Activated CD4-positive, alpha-beta T cell treated with anti-CD3 and anti-CD28 coated beads for 36 hours (primary cell): ENCODE results near the gene TFF3. TPM values are rescaled to one million over a fixed set of nuclear protein-coding genes. Genes with fewer than 3 reads are reported as not detected.

Experiments used
- ATAC-seq: fragments of 200-7000 bp; cut with Tn5 transposase; one replicate; pipeline ENCODE4 v1.10.0; 2021; ENCODE audit warnings: mild to moderate bottlenecking, moderate library complexity
- CTCF ChIA-PET: fragments of 350-600 bp; sonication (Branson Sonifier 250); formaldehyde crosslinking; loops from one replicate; lab custom pipeline; 2021; ENCODE audit warnings: antibody characterized with exemption; lab: Charles Lee
- POLR2A ChIA-PET: fragments of 350-600 bp; sonication (Branson Sonifier 250); formaldehyde crosslinking; loops from one replicate; lab custom pipeline; 2021; ENCODE audit warnings: antibody characterized with exemption, inconsistent platforms; lab: Charles Lee
- DNase-seq: peaks from one replicate; pipeline ENCODE4 v3.0.0-alpha.2; 2020
- H3K27ac Mint-ChIP-seq: one replicate; pipeline ENCODE4 v1.8.0; 2021; ENCODE audit warnings: mixed read lengths
- H3K27me3 Mint-ChIP-seq: one replicate; pipeline ENCODE4 v1.8.0; 2021; ENCODE audit warnings: mixed read lengths
- H3K36me3 Mint-ChIP-seq: one replicate; pipeline ENCODE4 v1.8.0; 2021; ENCODE audit warnings: low read depth, mixed read lengths
- H3K4me1 Mint-ChIP-seq: one replicate; pipeline ENCODE4 v1.8.0; 2021; ENCODE audit warnings: mixed read lengths
- H3K4me3 Mint-ChIP-seq: one replicate; pipeline ENCODE4 v1.8.0; 2021; ENCODE audit warnings: mild to moderate bottlenecking, moderate library complexity, mixed read lengths
- H3K9me3 Mint-ChIP-seq: one replicate; pipeline ENCODE4 v1.8.0; 2021; ENCODE audit warnings: low read depth, mixed read lengths
- intact Hi-C, 2 experiments: fragments of 100-400 bp; cut with DNase I in 1 of 2; cut with micrococcal nuclease in 1 of 2; formaldehyde crosslinking; loops; one replicate each; pipeline versions ENCODE4 v1.14.2 to v1.15.1; 2022 to 2024; cut with DNase I, micrococcal nuclease
- total RNA-seq, 2 experiments: library from RNA; stranded (reverse); gene quantifications; one replicate each; pipeline ENCODE4 v1.2.3, GENCODE V29; 2021

The TFF3 gene
- total RNA-seq, 2 experiments from 2014 or later, result not detected

GRCh38 chr21:42319851-42320572 lies 4.8 kb upstream of the TFF3 start:
- intact Hi-C loops, result no loop called here

GRCh38 chr21:42319376-42319775 lies 4.2 kb upstream of the TFF3 start:
- peaks cover 5% of the 10 kb centered on the region for H3K4me1 Mint-ChIP-seq
- ChIA-PET CTCF (interaction anchor here (1.1 to 1.5 kb wide), 2 partner anchors 9 to 135 kb away, joined by 5 to 6 read pairs; no protein-coding TSS in a partner anchor), POLR2A (no interaction called here)
- no peak for DNase-seq
- no peak overlapping the region for H3K4me3 Mint-ChIP-seq
- no peaks in the 10 kb centered on the region for H3K9me3 Mint-ChIP-seq
- H3K36me3 Mint-ChIP-seq, result no peaks in the 10 kb centered on the region
- H3K27me3 Mint-ChIP-seq, result peaks cover 5% of the 10 kb centered on the region
- intact Hi-C loops, result no loop called here
- no peak overlapping the region for H3K27ac Mint-ChIP-seq
- peak; percentile 19 for ATAC-seq

More at GRCh38 chr21:42319851-42320572, 4.8 kb upstream of the TFF3 start:
- no peak overlapping the region for H3K27ac Mint-ChIP-seq
- no peak for DNase-seq
- H3K36me3 Mint-ChIP-seq, result no peaks in the 10 kb centered on the region
- H3K4me1 Mint-ChIP-seq, result peaks cover 5% of the 10 kb centered on the region
- ChIA-PET POLR2A (no interaction called here), CTCF (interaction anchor here (0.6 to 1.5 kb wide), 4 partner anchors 10 to 395 kb away, joined by 3 to 6 read pairs (median 4); no protein-coding TSS in a partner anchor)
- H3K9me3 Mint-ChIP-seq, result no peaks in the 10 kb centered on the region
- no peak for ATAC-seq
- peaks cover 5% of the 10 kb centered on the region for H3K27me3 Mint-ChIP-seq
- H3K4me3 Mint-ChIP-seq, result no peak overlapping the region

- Mint-ChIP-seq H3K27ac (no peak overlapping the region), H3K36me3 (no peaks in the 10 kb centered on the region), H3K4me3 (no peak overlapping the region), H3K27me3 (peaks cover 2% of the 10 kb centered on the region), H3K4me1 (peaks cover 5% of the 10 kb centered on the region), H3K9me3 (no peaks in the 10 kb centered on the region)
- ATAC-seq (no peak), DNase-seq (no peak)
- ChIA-PET CTCF (interaction anchor here (1.1 to 1.5 kb wide), 3 partner anchors 8 to 149 kb away, joined by 3 to 6 read pairs (median 5); no protein-coding TSS in a partner anchor), POLR2A (no interaction called here)
- intact Hi-C loops, result no loop called here
Observed at GRCh38 chr21:42317826-42318746, 2.9 kb upstream of the TFF3 start.

GRCh38 chr21:42317341-42317741 lies 2.1 kb upstream of the TFF3 start:
- H3K9me3 Mint-ChIP-seq, result no peaks in the 10 kb centered on the region
- no peak overlapping the region for H3K4me3 Mint-ChIP-seq
- H3K27me3 Mint-ChIP-seq, result peaks cover 2% of the 10 kb centered on the region
- H3K4me1 Mint-ChIP-seq, result peaks cover 5% of the 10 kb centered on the region
- ChIA-PET CTCF (no interaction called here), POLR2A (no interaction called here)
- no peaks in the 10 kb centered on the region for H3K36me3 Mint-ChIP-seq
- intact Hi-C loops, result no loop called here
- no peak overlapping the region for H3K27ac Mint-ChIP-seq
- ATAC-seq (no peak), DNase-seq (no peak)

- intact Hi-C loops, result no loop called here
- H3K27ac Mint-ChIP-seq, result no peak overlapping the region
- ChIA-PET POLR2A (no interaction called here), CTCF (no interaction called here)
- H3K9me3 Mint-ChIP-seq, result no peaks in the 10 kb centered on the region
- H3K4me3 Mint-ChIP-seq, result no peak overlapping the region
- no peak for DNase-seq
- H3K27me3 Mint-ChIP-seq, result no peaks in the 10 kb centered on the region
- no peak for ATAC-seq
- H3K36me3 Mint-ChIP-seq, result no peaks in the 10 kb centered on the region
- H3K4me1 Mint-ChIP-seq, result peaks cover 5% of the 10 kb centered on the region
Observed at GRCh38 chr21:42316891-42317290, 1.7 kb upstream of the TFF3 start.

GRCh38 chr21:42314616-42315295 lies 453 bp downstream of the TFF3 start:
- Mint-ChIP-seq H3K9me3 (no peaks in the 10 kb centered on the region), H3K4me3 (no peak overlapping the region), H3K4me1 (peaks cover 5% of the 10 kb centered on the region), H3K27me3 (no peaks in the 10 kb centered on the region), H3K36me3 (no peaks in the 10 kb centered on the region), H3K27ac (no peak overlapping the region)
- ATAC-seq, result no peak
- intact Hi-C loops, result no loop called here
- ChIA-PET POLR2A (no interaction called here), CTCF (interaction anchor here (0.6 to 1.0 kb wide), 6 partner anchors 11 to 303 kb away, joined by 3 read pairs; no protein-coding TSS in a partner anchor)
- no peak for DNase-seq

- intact Hi-C loops, result no loop called here
Observed at GRCh38 chr21:42313501-42313969, 1.7 kb downstream of the TFF3 start.

GRCh38 chr21:42312626-42313104 lies 2.5 kb downstream of the TFF3 start:
- intact Hi-C loops, result no loop called here
- no peak overlapping the region for H3K4me3 Mint-ChIP-seq
- no peak for DNase-seq
- no peaks in the 10 kb centered on the region for H3K4me1 Mint-ChIP-seq
- H3K27ac Mint-ChIP-seq, result no peak overlapping the region
- H3K9me3 Mint-ChIP-seq, result no peaks in the 10 kb centered on the region
- H3K27me3 Mint-ChIP-seq, result no peaks in the 10 kb centered on the region
- H3K36me3 Mint-ChIP-seq, result no peaks in the 10 kb centered on the region
- CTCF ChIA-PET, result no interaction called here
- POLR2A ChIA-PET, result no interaction called here
- ATAC-seq, result no peak

More at GRCh38 chr21:42313501-42313969, 1.7 kb downstream of the TFF3 start:
- ChIA-PET CTCF (interaction anchor here (0.7 to 0.8 kb wide), 2 partner anchors 145 to 197 kb away, joined by 3 read pairs; no protein-coding TSS in a partner anchor), POLR2A (no interaction called here)
- Mint-ChIP-seq H3K27ac (no peak overlapping the region), H3K36me3 (no peaks in the 10 kb centered on the region), H3K27me3 (no peaks in the 10 kb centered on the region), H3K9me3 (no peaks in the 10 kb centered on the region), H3K4me1 (no peaks in the 10 kb centered on the region), H3K4me3 (no peak overlapping the region)
- no peak for ATAC-seq
- DNase-seq, result no peak

- CTCF ChIA-PET, result interaction anchor here (0.9 to 3.1 kb wide), 5 partner anchors 16 to 365 kb away, joined by 3 to 18 read pairs (median 4); no protein-coding TSS in a partner anchor
- Mint-ChIP-seq H3K4me3 (no peak overlapping the region), H3K27ac (no peak overlapping the region), H3K36me3 (no peaks in the 10 kb centered on the region), H3K27me3 (no peaks in the 10 kb centered on the region), H3K9me3 (no peaks in the 10 kb centered on the region), H3K4me1 (no peaks in the 10 kb centered on the region)
- ATAC-seq (no peak), DNase-seq (no peak)
- POLR2A ChIA-PET, result no interaction called here
- intact Hi-C loops, result no loop called here
Observed at GRCh38 chr21:42311816-42312625, 3.2 kb downstream of the TFF3 start.

GRCh38 chr21:42311160-42311559 lies 4.0 kb downstream of the TFF3 start:
- H3K9me3 Mint-ChIP-seq, result no peaks in the 10 kb centered on the region
- no peak overlapping the region for H3K4me3 Mint-ChIP-seq
- ChIA-PET POLR2A (no interaction called here), CTCF (interaction anchor here (0.7 to 3.6 kb wide), 22 partner anchors 10 to 438 kb away, joined by 3 to 21 read pairs (median 4); partner anchors contain the start of gene UBASH3A)
- ATAC-seq (no peak), DNase-seq (no peak)
- intact Hi-C loops, result no loop called here
- no peak overlapping the region for H3K27ac Mint-ChIP-seq
- peaks cover 2% of the 10 kb centered on the region for H3K27me3 Mint-ChIP-seq
- no peaks in the 10 kb centered on the region for H3K4me1 Mint-ChIP-seq
- H3K36me3 Mint-ChIP-seq, result no peaks in the 10 kb centered on the region
